ENCODE data around the gene HS3ST3A1.

HS3ST3A1 gene

GRCh38 chr17:13568582-13569397 is 32.9 kb downstream of the HS3ST3A1 start:
- Histone ChIP-seq H3K27me3 (ENCODE audit: control insufficient read depth, insufficient read depth, low read length) (no peaks in the 10 kb centered on the region), H3K79me2 (no peaks in the 10 kb centered on the region), H3K9ac (no peak overlapping the region), H3K9me3 (ENCODE audit: control insufficient read depth, low read length) (no peaks in the 10 kb centered on the region), H3K4me1 (no peaks in the 10 kb centered on the region), H3K4me3 (ENCODE audit: low read depth, low read length) (no peak overlapping the region), H3K4me2 (ENCODE audit: low read length) (no peak overlapping the region), H3K36me3 (ENCODE audit: control insufficient read depth, insufficient read depth, low read length) (no peaks in the 10 kb centered on the region), H2AFZ (no peak overlapping the region), H3K27ac (no peak overlapping the region)
- TF ChIP-seq, protein P1, sequence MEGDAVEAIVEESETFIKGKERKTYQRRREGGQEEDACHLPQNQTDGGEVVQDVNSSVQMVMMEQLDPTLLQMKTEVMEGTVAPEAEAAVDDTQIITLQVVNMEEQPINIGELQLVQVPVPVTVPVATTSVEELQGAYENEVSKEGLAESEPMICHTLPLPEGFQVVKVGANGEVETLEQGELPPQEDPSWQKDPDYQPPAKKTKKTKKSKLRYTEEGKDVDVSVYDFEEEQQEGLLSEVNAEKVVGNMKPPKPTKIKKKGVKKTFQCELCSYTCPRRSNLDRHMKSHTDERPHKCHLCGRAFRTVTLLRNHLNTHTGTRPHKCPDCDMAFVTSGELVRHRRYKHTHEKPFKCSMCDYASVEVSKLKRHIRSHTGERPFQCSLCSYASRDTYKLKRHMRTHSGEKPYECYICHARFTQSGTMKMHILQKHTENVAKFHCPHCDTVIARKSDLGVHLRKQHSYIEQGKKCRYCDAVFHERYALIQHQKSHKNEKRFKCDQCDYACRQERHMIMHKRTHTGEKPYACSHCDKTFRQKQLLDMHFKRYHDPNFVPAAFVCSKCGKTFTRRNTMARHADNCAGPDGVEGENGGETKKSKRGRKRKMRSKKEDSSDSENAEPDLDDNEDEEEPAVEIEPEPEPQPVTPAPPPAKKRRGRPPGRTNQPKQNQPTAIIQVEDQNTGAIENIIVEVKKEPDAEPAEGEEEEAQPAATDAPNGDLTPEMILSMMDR (IDR thresholded peaks at IDR 0.05): no peak

GRCh38 chr17:13563866-13564265 is 37.9 kb downstream of the HS3ST3A1 start:
- no peaks in the 10 kb centered on the region for H3K27me3 ChIP-seq (ENCODE audit: control insufficient read depth, insufficient read depth, low read length)
- H3K4me3 ChIP-seq (ENCODE audit: low read depth, low read length): no peak overlapping the region
- H3K36me3 ChIP-seq (ENCODE audit: control insufficient read depth, insufficient read depth, low read length): no peaks in the 10 kb centered on the region
- H3K27ac ChIP-seq: no peak overlapping the region
- H3K4me2 ChIP-seq (ENCODE audit: low read length): no peak overlapping the region
- TF ChIP-seq, protein P1 (IDR thresholded peaks at IDR 0.05): no peak
- no peak overlapping the region for H2AFZ ChIP-seq
- no peaks in the 10 kb centered on the region for H3K79me2 ChIP-seq
- H3K9ac ChIP-seq: no peak overlapping the region
- H3K9me3 ChIP-seq (ENCODE audit: control insufficient read depth, low read length): no peaks in the 10 kb centered on the region
- no peaks in the 10 kb centered on the region for H3K4me1 ChIP-seq

DNA sequence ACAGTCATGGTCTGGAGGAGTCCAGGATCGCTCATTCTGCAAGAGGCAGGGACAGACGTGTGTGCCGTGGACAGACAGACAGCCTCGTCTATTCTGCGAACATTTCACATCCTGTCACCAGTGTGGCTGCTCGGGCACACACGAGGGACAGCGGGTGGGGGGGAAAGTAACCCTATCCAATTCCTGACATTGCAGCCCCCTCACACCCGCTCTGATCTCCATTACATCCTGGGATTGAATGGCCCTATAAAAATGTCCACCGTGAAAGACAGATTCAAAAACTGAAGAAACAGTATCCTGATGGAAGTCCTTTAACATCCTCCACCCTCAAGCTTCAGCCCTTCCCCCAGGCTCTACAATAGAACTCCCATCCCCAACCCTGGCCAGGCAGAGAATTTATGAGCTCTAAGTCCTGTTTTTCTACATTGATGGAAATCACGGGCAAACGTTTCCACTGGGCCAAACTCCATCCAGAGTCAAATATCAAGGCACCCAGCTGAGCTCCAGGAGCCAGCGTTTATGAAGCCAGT is 39.4 kb downstream of the HS3ST3A1 start:
- Histone ChIP-seq H3K9me3 (ENCODE audit: control insufficient read depth, low read length) (no peaks in the 10 kb centered on the region), H3K4me3 (ENCODE audit: low read depth, low read length) (no peak overlapping the region), H3K4me2 (ENCODE audit: low read length) (no peak overlapping the region), H3K27ac (no peak overlapping the region), H3K4me1 (no peaks in the 10 kb centered on the region), H2AFZ (no peak overlapping the region), H3K9ac (no peak overlapping the region), H3K79me2 (no peaks in the 10 kb centered on the region), H3K36me3 (ENCODE audit: control insufficient read depth, insufficient read depth, low read length) (no peaks in the 10 kb centered on the region), H3K27me3 (ENCODE audit: control insufficient read depth, insufficient read depth, low read length) (no peaks in the 10 kb centered on the region)
- TF ChIP-seq, protein P1 (IDR thresholded peaks at IDR 0.05): no peak

DNA sequence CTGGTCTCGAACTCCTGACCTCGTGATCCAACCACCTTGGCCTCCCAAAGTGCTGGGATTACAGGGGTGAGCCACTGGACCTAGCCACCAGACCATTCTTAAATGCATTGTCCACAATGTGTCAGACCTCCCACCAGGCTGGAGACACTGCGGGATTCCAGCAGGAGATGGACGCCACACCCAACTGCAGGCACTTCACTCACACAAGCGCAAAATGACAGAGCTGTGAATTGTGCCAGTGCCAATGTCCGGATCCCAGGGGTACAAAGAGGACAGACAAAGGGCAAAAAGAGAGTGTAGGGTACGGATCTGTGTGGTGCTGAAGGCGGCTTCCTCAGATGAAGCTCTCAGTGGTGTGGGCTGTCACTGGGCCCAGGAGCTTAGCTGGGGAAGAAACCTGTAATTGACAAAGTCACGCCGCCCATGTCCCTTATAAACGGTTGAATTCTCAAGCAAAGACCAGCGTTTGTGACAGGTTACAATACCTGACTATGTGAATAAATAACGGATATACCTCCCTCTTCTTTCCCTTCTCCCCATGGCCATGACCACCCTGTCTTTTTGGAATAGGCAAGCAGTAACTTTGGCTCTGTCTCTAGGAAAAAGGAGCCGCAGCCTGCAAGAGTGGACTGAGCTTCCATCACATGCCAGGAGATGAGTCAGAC is 40.0 kb downstream of the HS3ST3A1 start:
- TF ChIP-seq, protein P1 (IDR thresholded peaks at IDR 0.05): no peak
- no peaks in the 10 kb centered on the region for H3K27me3 ChIP-seq (ENCODE audit: control insufficient read depth, insufficient read depth, low read length)
- H3K4me2 ChIP-seq (ENCODE audit: low read length): no peak overlapping the region
- no peak overlapping the region for H2AFZ ChIP-seq
- no peaks in the 10 kb centered on the region for H3K9me3 ChIP-seq (ENCODE audit: control insufficient read depth, low read length)
- no peak overlapping the region for H3K27ac ChIP-seq
- no peaks in the 10 kb centered on the region for H3K4me1 ChIP-seq
- no peaks in the 10 kb centered on the region for H3K36me3 ChIP-seq (ENCODE audit: control insufficient read depth, insufficient read depth, low read length)
- no peak overlapping the region for H3K9ac ChIP-seq
- no peaks in the 10 kb centered on the region for H3K79me2 ChIP-seq
- no peak overlapping the region for H3K4me3 ChIP-seq (ENCODE audit: low read depth, low read length)
